HepG2 (cell line): ENCODE measurements around the gene CEP97. TPM values are rescaled to one million over a fixed set of nuclear protein-coding genes. Genes with fewer than 3 reads are reported as not detected.

Source experiments
- ATAC-seq: fragments of 200-7000 bp; cut with Tn5 transposase; 3 replicates; pipeline ENCODE4 v1.9.1; 2020; ENCODE audit warnings: mild to moderate bottlenecking, moderate library complexity
- BruUV-seq: library from RNA; stranded (reverse); fragments of 400-500 nt; replicated peaks from 2 replicates; lab custom pipeline; 2021; lab: Mats Ljungman, UMichigan
- CTCF ChIA-PET: fragments of 300-600 bp; formaldehyde crosslinking; extraction: SDS; loops from one replicate; lab custom pipeline; 2021; ENCODE audit warnings: low total read pairs, inconsistent platforms, low intra/inter-chr PET ratio; lab: Yijun Ruan, JAX
- POLR2A ChIA-PET: fragments of 350-600 bp; sonication (Branson Sonifier 250); formaldehyde crosslinking; loops from one replicate; lab custom pipeline; 2020; ENCODE audit warnings: antibody characterized with exemption, inconsistent platforms; lab: Yijun Ruan, JAX
- DNase-seq: peaks from one replicate; pipeline ENCODE4 v3.0.0-alpha.2; 2015; ENCODE audit warnings: low spot score
- FAIRE-seq: peaks from 3 replicates; lab custom pipeline; 2011; peaks lifted over from hg19 to GRCh38; lab: Jason Lieb, UNC
- H2AFZ ChIP-seq: one replicate; pipeline ENCODE4 v1.6.1; 2011; ENCODE audit warnings: low read length, inconsistent platforms
- H3K27ac ChIP-seq: fragments of 300-600 bp; 3 replicates; pipeline ENCODE4 v1.8.0; 2011; ENCODE audit warnings: mixed run types, mild to moderate bottlenecking, mixed read lengths, low read length, inconsistent platforms; ENCODE audit not compliant: insufficient read depth; ENCODE audit errors: extremely low read length
- H3K27me3 ChIP-seq, 2 experiments: fragments of 200-600 bp in 1 of 2; 2 replicates in 1 of 2; 3 replicates in 1 of 2; pipeline versions ENCODE4 v1.6.0 to v1.8.0; 2011; ENCODE audit warnings: low read length in 2 of 2, mild to moderate bottlenecking in 2 of 2, moderate library complexity in 2 of 2, inconsistent platforms in 1 of 2; ENCODE audit not compliant: insufficient read depth in 2 of 2, control insufficient read depth in 1 of 2
- H3K36me3 ChIP-seq, 2 experiments: fragments of 200-600 bp in 1 of 2; replicated peaks in 1 of 2; 2 replicates in 1 of 2; 3 replicates in 1 of 2; pipeline versions ENCODE4 v1.5.1 to v1.8.0; 2011; ENCODE audit warnings: low read length in 2 of 2, inconsistent platforms in 1 of 2; ENCODE audit not compliant: insufficient read depth in 2 of 2, control insufficient read depth in 1 of 2
- H3K4me1 ChIP-seq: 2 replicates; pipeline ENCODE4 v1.5.1; 2012; ENCODE audit warnings: low read length, inconsistent platforms; ENCODE audit not compliant: insufficient read depth
- H3K4me2 ChIP-seq: 2 replicates; pipeline ENCODE4 v1.6.0; 2011; ENCODE audit warnings: low read depth, low read length, inconsistent platforms
- H3K4me3 ChIP-seq, 3 experiments: fragments of 200-600 bp in 1 of 3; sonication (generic), shearing (Covaris generic) in 1 of 3; replicated peaks in 1 of 3; 2 replicates each; pipeline ENCODE4 v1.5.1; 2011 to 2016; ENCODE audit warnings: low read length in 3 of 3, inconsistent platforms in 2 of 3, low read depth in 2 of 3, mild to moderate bottlenecking in 2 of 3, control low read depth in 1 of 3, mixed read lengths in 1 of 3; ENCODE audit not compliant: insufficient read depth in 1 of 3
- H3K79me2 ChIP-seq: one replicate; pipeline ENCODE4 v1.6.1; 2011; ENCODE audit warnings: low read length, inconsistent platforms; ENCODE audit not compliant: insufficient read depth
- H3K9ac ChIP-seq: 2 replicates; pipeline ENCODE4 v1.6.0; 2011; ENCODE audit warnings: mild to moderate bottlenecking, low read depth, low read length, inconsistent platforms; ENCODE audit not compliant: insufficient read depth
- H3K9me3 ChIP-seq: 2 replicates; pipeline ENCODE4 v1.5.1; 2012; ENCODE audit warnings: mild to moderate bottlenecking, low read length
- H4K20me1 ChIP-seq: 2 replicates; pipeline ENCODE4 v1.6.0; 2011; ENCODE audit warnings: inconsistent platforms, mild to moderate bottlenecking, low read length, moderate library complexity; ENCODE audit not compliant: insufficient read depth
- NFAT5 ChIP-seq: sonication (generic); formaldehyde crosslinking; IDR thresholded peaks from 2 replicates; pipeline ENCODE4 v1.4.0; 2020; ENCODE audit warnings: missing genetic modification reagents
- PRPF4 ChIP-seq: fragments of 200-400 bp; formaldehyde crosslinking; IDR thresholded peaks from 2 replicates; pipeline ENCODE4 v1.6.1; 2016; ENCODE audit warnings: low read length, low read depth; ENCODE audit not compliant: poor library complexity, severe bottlenecking
- REPIN1 ChIP-seq: sonication (generic); formaldehyde crosslinking; IDR thresholded peaks from 2 replicates; pipeline ENCODE4 v1.8.0; 2022; ENCODE audit warnings: missing genetic modification reagents, low read depth, mild to moderate bottlenecking, borderline replicate concordance
- SMAD1 ChIP-seq: sonication (generic); formaldehyde crosslinking; IDR thresholded peaks from 2 replicates; pipeline ENCODE4 v1.4.0; 2020; ENCODE audit warnings: missing genetic modification reagents, low read depth, mild to moderate bottlenecking, borderline replicate concordance
- SP1 ChIP-seq, 2 experiments: fragments of 450-650 bp in 1 of 2; sonication (generic) in 1 of 2; formaldehyde crosslinking in 1 of 2; IDR thresholded peaks; 2 replicates each; pipeline versions ENCODE4 v1.4.0 to v1.6.1; 2016 to 2020; ENCODE audit warnings: missing genetic modification reagents in 1 of 2
- TFE3 ChIP-seq: IDR thresholded peaks from 2 replicates; pipeline ENCODE4 v1.6.1; 2016
- ZNF503 ChIP-seq: sonication (generic); formaldehyde crosslinking; IDR thresholded peaks from 2 replicates; pipeline ENCODE4 v1.4.0; 2020; ENCODE audit warnings: missing genetic modification reagents
- ZNF547 ChIP-seq: sonication (generic); formaldehyde crosslinking; IDR thresholded peaks from 2 replicates; pipeline ENCODE4 v1.5.1; 2020; ENCODE audit warnings: mild to moderate bottlenecking, missing genetic modification reagents
- ZNF713 ChIP-seq: sonication (generic); formaldehyde crosslinking; IDR thresholded peaks from 2 replicates; pipeline ENCODE4 v1.4.0; 2020; ENCODE audit warnings: mild to moderate bottlenecking, missing genetic modification reagents
- ZNF747 ChIP-seq: sonication (generic); formaldehyde crosslinking; IDR thresholded peaks from 2 replicates; pipeline ENCODE4 v1.8.1; 2023; ENCODE audit warnings: missing genetic modification reagents, mild to moderate bottlenecking, borderline replicate concordance
- ZNF772 ChIP-seq: sonication (generic); formaldehyde crosslinking; IDR thresholded peaks from 2 replicates; pipeline ENCODE4 v1.5.0; 2020; ENCODE audit warnings: mild to moderate bottlenecking, missing genetic modification reagents
- ZNF784 ChIP-seq: sonication (generic); formaldehyde crosslinking; IDR thresholded peaks from 2 replicates; pipeline ENCODE4 v1.5.1; 2020; ENCODE audit warnings: missing genetic modification reagents, mild to moderate bottlenecking, borderline replicate concordance
- WGBS: methylation state at CpG from one replicate; pipeline ENCODE4 v1.1.6; 2017; ENCODE audit warnings: low lambda C conversion rate; 5-methylcytosine and 5-hydroxymethylcytosine counted together
- in situ Hi-C: cut with HindIII; loops from 2 replicates; pipeline ENCODE4 v1.10.0; 2017; ENCODE audit warnings: low pct_unique_long_range_greater_than_20kb; ENCODE audit not compliant: extremely low pct_ligation_motif_present
- intact Hi-C: fragments of 100-400 bp; cut with micrococcal nuclease; formaldehyde crosslinking; loops from one replicate; pipeline ENCODE4 v1.10.0; 2022; ENCODE audit not compliant: unreplicated experiment
- polyA plus RNA-seq, 8 experiments: library from polyadenylated mRNA; depleted of rRNA in 3 of 8; stranded (reverse) in 7 of 8; unstranded in 1 of 8; fragments of >200 nt; fragmentation: Illumina TruSeq in 4 of 8; extraction: Trizol in 4 of 8; gene quantifications; 2 replicates each; pipeline versions ENCODE4 v1.2.1 to v1.2.3, GENCODE V29; 2011 to 2016; ENCODE audit warnings: low read depth in 4 of 8, missing spikeins in 1 of 8, mixed read lengths in 1 of 8; ENCODE audit not compliant: insufficient read depth in 1 of 8
- total RNA-seq, 5 experiments: library from RNA; depleted of rRNA; stranded (reverse); fragments of >200 nt; fragmentation: Illumina TruSeq; extraction: Trizol; gene quantifications; 2 replicates each; pipeline ENCODE4 v1.2.3, GENCODE V29; 2016; ENCODE audit warnings: low read depth in 1 of 5

CEP97 gene
- total and polyA plus RNA-seq, 2 of the 13 experiments (the other 11 are each of a cell fraction or from before 2014, with no cell fraction given), result 0.99 to 6.5 TPM

GRCh38 chr3:101803939-101804338, 79.5 kb downstream of the CEP97 start:
- ChIA-PET POLR2A (no interaction called here), CTCF (interaction anchor here (1.7 kb wide), 1 partner anchor 421 kb away, joined by 8 read pairs; no protein-coding TSS in a partner anchor)
- 97% methylated on average over 3 of the region's 3 CpGs for WGBS
- no peak for DNase-seq
- Histone ChIP-seq H3K4me3 (no peak overlapping the region), H2AFZ (no peak overlapping the region), H3K9me3 (no peaks in the 10 kb centered on the region), H4K20me1 (no peaks in the 10 kb centered on the region), H3K4me2 (no peak overlapping the region), H3K4me1 (peaks cover 27% of the 10 kb centered on the region), H3K9ac (no peak overlapping the region), H3K79me2 (no peaks in the 10 kb centered on the region), H3K36me3 (0 out of 5 replicates have a peak, but pooled peaks cover 0 to 2% of the 10 kb centered on the region in 2 experiments), H3K27me3 (no peaks in the 10 kb centered on the region), H3K27ac (no peak overlapping the region)
- intact Hi-C loops (loop anchor here (1.0 to 10.0 kb wide), 4 partner anchors 109 to 732 kb away; no protein-coding TSS in a partner anchor), in situ Hi-C loops (loop anchor here (10.0 kb wide), 1 partner anchor 731 kb away; no protein-coding TSS in a partner anchor)
- BruUV-seq, result no TSS peak
- no peak for ATAC-seq
- FAIRE-seq, result no peak
- no peak for TF ChIP-seq ZNF772 (CRISPR knock-in tag)
- no peak for TF ChIP-seq SP1 (IDR thresholded peaks at IDR 0.05)
- TF ChIP-seq SP1 (CRISPR knock-in tag; IDR thresholded peaks at IDR 0.05), result no peak
- TF ChIP-seq ZNF547 (CRISPR knock-in tag), result no peak
- no peak for TF ChIP-seq NFAT5 (CRISPR knock-in tag)
- TF ChIP-seq TFE3 (CRISPR knock-in tag), result no peak
- TF ChIP-seq SMAD1 (CRISPR knock-in tag), result no peak
- TF ChIP-seq PRPF4, result no peak
- TF ChIP-seq ZNF503 (CRISPR knock-in tag), result no peak
- TF ChIP-seq REPIN1 (CRISPR knock-in tag), result no peak
- TF ChIP-seq ZNF713 (CRISPR knock-in tag), result no peak
- TF ChIP-seq ZNF784 (CRISPR knock-in tag), result no peak
- no peak for TF ChIP-seq ZNF747 (CRISPR knock-in tag)
